GM18526 (cell line): ENCODE results near the gene CENPC.

Experiments
- POLR2A ChIP-seq: IDR thresholded peaks from 3 replicates; pipeline ENCODE4 v1.6.1; 2011; ENCODE audit not compliant: insufficient read length; ENCODE audit errors: extremely low read depth

The CENPC gene

DNA sequence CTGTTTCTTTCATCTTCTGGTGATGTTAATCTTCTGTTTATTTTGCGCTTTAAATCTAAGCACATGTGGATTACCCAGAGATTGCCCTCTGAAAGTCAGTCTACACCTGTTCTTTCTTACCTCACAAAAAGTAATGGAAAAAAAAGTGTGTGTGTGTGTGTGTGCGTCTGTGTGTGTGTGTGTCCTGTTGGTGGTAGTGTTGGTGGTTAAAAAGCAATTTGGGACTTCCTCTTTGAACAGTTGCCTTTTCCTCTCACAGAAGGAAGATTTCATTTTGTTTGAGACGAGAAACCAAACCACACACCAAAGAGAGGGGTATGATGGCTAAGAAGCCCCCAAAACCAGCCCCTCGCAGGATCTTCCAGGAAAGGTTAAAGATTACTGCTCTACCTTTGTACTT lies 13.2 kb upstream of the CENPC start, which contains the start of gene STAP1:
STAP1 (plus strand) TSS at position 235 of the 400 bp plus-strand sequence; CDS start at position 318, 83 bp downstream.
- TF ChIP-seq POLR2A = peak; percentile 32

DNA sequence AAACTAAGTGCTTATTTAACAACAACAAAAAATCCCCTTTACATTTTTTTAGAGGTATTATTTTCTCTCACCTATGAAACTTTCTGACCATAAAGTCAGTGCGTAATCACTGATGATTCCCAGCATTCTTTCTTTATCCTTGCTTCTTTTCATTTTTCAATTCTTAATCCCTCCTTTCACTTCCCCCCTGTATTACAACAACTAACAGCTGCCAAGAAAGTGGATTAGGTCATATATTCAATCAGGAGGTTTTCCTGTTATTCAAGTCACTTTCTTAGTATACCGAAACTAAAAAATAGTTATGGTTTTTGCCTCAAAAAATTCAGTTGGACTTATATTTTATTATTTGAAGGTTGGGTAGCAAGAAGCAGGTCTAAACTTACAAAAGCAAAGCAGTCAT lies 11.1 kb upstream of the CENPC start:
- no peak for TF ChIP-seq POLR2A

- no peak for TF ChIP-seq POLR2A
These were observed 10.1 kb upstream of the CENPC start for GRCh38 chr4:67555447-67555846.

DNA sequence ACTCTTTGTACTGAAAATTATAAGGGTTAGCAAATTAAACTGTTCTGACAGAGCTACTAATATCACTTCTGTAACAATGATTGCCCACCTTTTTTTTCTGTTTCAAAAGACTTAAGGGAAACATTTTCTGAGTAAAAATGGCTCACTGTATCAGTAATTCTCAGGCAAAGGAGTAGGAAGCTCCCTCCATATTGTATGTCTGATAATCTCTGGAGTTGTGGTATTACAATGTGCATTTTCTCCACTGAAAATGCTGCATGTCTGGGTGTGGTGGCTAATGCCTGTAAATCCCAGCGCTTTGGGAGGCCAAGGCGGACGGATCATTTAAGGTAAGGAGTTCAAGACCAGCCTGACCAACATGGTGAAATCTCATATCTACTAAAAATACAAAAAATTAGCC lies 8.8 kb upstream of the CENPC start:
- no peak for TF ChIP-seq POLR2A

GRCh38 chr4:67550857-67551256 lies 5.6 kb upstream of the CENPC start:
- no peak for TF ChIP-seq POLR2A

DNA sequence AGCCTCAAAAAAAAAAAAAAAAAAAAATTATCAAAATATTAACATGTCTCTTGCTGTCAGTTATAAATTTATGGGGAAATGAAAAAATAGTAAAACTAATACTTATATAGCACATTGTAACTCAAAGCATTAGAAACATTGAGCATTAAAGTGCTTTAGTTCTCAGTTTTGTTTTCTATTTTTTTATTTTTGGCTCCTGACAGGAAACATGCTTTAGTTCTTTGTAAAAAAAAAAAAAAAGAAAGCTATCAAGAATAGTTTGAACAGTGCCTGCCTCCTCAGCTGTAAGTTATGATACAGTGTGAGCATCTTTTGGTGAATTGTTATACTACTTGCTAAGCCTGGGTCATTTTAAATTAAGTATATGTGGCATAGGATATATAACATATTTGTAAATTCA lies 5.1 kb upstream of the CENPC start:
- TF ChIP-seq POLR2A = no peak

DNA sequence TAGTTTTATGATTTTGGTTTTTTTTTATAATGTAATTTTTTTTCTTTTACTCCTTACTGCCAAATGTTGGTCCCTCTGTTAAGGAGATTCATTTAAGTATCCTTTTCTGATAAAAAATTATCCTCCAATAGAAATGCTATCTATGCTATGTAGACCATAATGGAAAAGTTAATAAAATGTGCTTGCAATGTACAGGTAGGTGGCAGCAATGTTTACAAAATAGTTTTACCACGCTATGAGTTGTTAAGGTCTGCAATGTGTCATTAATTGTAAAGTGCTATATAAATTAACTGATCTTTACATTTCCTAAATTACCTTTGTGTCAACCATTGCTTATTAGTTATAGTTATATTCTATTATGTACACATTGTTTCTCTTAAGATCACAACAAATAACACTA lies 3.8 kb upstream of the CENPC start:
- no peak for TF ChIP-seq POLR2A

DNA sequence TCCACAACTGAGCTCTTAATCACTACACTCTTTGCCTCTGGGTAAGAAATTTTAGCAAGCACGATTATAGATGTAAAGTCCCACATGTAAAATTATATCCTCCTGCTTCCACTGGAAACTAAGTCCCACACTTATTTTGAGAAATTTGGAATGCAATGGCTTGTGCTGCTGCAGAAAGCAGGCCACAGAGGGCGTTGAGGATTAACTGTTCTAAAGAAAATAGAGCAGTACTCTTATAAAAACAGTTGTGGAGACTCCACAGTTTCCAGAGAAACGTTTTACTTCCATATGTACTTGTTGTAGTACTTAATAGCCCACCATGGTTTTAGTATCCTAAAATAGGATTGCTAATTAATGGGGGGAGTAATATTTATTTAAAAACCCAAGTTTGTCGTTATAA lies 1.7 kb upstream of the CENPC start:
- TF ChIP-seq POLR2A = no peak

DNA sequence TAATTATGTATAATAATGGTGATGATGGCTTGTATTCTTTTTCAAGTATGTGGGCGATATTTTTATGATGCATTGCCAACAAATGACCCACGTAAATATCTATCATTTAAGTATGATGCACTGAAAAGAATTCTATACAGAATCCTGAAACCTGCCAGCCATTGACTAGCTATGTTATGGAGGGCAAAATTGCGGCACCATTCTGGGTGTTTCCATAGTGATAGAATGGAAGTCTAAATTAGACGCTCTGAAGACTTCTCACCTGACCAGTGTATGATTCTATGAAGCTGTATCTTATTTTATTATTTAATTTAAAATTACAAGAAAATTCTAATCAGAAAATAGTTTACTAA lies 677 bp upstream of the CENPC start:
- no peak for TF ChIP-seq POLR2A

DNA sequence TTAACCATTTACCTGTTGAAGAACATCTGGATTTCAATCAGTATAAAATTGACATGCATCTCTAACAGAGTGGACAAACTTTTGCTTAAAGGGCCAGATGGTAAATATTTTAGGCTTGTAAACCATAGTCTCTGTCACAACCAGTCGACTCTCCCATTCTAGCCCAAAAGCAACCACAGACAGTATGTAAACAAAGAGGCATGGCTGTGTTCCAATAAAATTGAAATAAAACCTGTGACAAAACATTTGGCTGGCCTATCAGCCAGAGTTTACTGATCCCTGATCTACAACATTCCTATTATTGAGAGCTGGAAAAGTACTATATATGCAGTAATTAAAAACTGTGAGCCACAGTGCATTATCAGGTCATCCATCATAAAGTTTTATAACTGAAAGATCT lies 3.2 kb downstream of the CENPC start:
- no peak for TF ChIP-seq POLR2A

- no peak for TF ChIP-seq POLR2A
These were observed 5.5 kb downstream of the CENPC start for GRCh38 chr4:67539830-67540229.

GRCh38 chr4:67535280-67535840 lies 9.9 kb downstream of the CENPC start:
- no peak for TF ChIP-seq POLR2A

DNA sequence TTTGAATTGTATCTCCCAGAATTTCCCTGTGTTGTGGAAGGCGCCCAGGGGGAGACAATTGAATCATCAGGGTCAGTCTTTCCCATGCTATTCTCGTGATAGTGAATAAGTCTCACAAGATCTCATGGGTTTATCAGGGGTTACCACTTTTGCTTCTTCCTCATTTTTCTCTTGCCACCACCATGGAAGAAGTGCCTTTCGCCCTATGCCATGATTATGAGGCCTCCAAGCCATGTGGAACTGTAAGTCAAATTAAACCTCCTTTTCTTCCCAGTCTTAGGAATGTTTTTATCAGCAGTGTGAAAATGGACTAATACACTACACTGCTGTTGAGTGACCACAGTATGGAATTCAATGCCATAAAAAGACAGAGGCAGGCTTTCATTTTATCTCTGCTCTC lies 12.2 kb downstream of the CENPC start:
- TF ChIP-seq POLR2A = no peak

DNA sequence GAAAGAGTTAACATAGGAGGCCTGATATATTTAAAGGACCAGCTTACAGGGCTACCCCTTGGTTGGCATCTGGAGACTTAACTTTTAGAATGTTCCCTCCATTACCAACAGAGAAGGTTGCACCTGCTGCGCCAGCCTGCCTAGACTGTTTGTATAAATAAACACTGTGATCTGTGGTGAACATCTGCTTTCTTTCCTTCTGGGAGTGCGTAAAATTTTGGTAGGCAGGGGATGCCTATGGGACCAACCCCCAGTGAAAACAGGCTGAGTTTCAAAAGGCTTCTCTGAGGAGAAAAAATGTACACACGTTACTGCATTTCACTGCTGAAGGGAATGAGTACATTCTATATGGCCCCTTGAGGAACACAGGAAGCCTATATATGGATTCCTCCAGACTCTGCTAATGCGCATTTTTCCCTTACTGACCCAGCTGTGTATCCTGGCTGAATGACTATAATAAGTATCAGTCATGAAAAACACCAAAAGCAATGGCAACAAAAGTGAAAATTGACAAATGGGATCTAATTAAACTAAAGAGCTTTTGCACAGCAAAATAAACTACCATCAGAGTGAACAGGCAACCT lies 13.8 kb downstream of the CENPC start:
- TF ChIP-seq POLR2A = no peak

GRCh38 chr4:67522851-67523671 lies 22.2 kb downstream of the CENPC start:
- TF ChIP-seq POLR2A = no peak

DNA sequence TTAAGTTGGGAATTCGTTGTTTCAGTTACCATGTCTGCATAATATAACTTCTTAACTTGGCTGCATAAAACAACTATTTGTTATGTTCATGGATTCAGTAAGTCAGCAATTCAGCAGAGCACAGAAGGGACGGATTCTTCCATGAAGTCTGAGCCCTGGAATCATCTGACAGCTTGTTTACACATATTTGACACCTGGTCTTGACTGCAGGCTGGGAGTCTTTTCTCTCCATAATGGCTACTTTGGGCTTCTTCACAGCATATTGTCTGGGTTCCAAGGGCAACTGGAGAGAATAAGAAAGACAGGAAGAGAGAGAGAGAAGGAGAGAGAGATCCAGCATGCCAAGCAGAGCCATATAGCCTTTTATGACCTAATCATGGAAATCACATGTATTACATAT lies 23.1 kb downstream of the CENPC start:
- TF ChIP-seq POLR2A = no peak
